Ovary (tissue), 9 donors: ENCODE data around the gene TRPC4. TPM values are rescaled to one million over a fixed set of nuclear protein-coding genes. Genes with fewer than 3 reads are reported as not detected.

Experiments used
- DNase-seq, 5 donors: peaks; one replicate each; pipeline ENCODE4 v3.0.0-alpha.2; 2019 to 2020
- H3K27ac ChIP-seq, 2 donors: fragments of 200-600 bp; one replicate each; pipeline versions ENCODE4 v1.5.1 to v1.8.0; 2019 to 2022
- H3K27me3 ChIP-seq: fragments of 200-600 bp; one replicate; pipeline ENCODE4 v1.8.0; 2022
- H3K36me3 ChIP-seq: fragments of 200-600 bp; sonication (generic); one replicate; pipeline ENCODE4 v1.5.1; 2019
- H3K4me1 ChIP-seq: one replicate; pipeline ENCODE4 v1.8.1; 2013; ENCODE audit warnings: mild to moderate bottlenecking, moderate library complexity; ENCODE audit not compliant: insufficient read depth
- H3K4me3 ChIP-seq: fragments of 200-600 bp; sonication (generic); one replicate; pipeline ENCODE4 v1.5.1; 2017
- H3K9me3 ChIP-seq, 2 donors: fragments of 200-600 bp in 1 of 2; sonication (generic) in 1 of 2; one replicate each; pipeline versions ENCODE4 v1.5.1 to v1.8.1; 2013 to 2019; ENCODE audit warnings: mild to moderate bottlenecking in 1 of 2, moderate library complexity in 1 of 2
- EP300 ChIP-seq: sonication (generic); formaldehyde crosslinking; IDR thresholded peaks from one replicate; pipeline ENCODE4 v1.6.1; 2017; ENCODE audit warnings: antibody characterized with exemption
- POLR2A ChIP-seq: fragments of 450-650 bp; IDR thresholded peaks from one replicate; pipeline ENCODE4 v1.6.1; 2017; ENCODE audit warnings: antibody characterized with exemption, mild to moderate bottlenecking, moderate library complexity
- WGBS, 3 donors: extraction: QIAGEN DNeasy Blood & Tissue Kit in 1 of 3; methylation state at CpG; one replicate each; pipeline versions ENCODE4 v1.1.5 to v1.1.7; 2013 to 2017; 5-methylcytosine and 5-hydroxymethylcytosine counted together
- intact Hi-C, 4 donors: fragments of 100-400 bp; cut with DNase I; formaldehyde crosslinking; loops; one replicate each; pipeline versions ENCODE4 v1.11.0 to v1.15.1; 2022 to 2023
- polyA plus RNA-seq, 2 donors: library from polyadenylated mRNA; stranded (reverse); fragments of 200-250 nt in 1 of 2; fragments of 350-450 nt in 1 of 2; fragmentation: Illumina TruSeq in 1 of 2; extraction: RNeasy Lipid Tissue Mini Kit (QIAGEN cat#74804) in 1 of 2; gene quantifications; one replicate each; pipeline ENCODE4 v1.2.3, GENCODE V29; 2013 to 2014
- total RNA-seq, 7 donors: library from RNA; depleted of rRNA in 2 of 7; stranded (reverse); fragments of >200 nt in 2 of 7; fragmentation: NEBNext Ultra II Directional in 3 of 7; extraction: Animal tissue kit (Norgen Biotek cat#: 25700) in 3 of 7; gene quantifications; one replicate each; pipeline versions ENCODE4 v1.1.0 to v1.2.4, GENCODE V29; 2016 to 2023
- TF ChIP-seq, protein P1 (sequence below), 3 donors: fragments of 450-650 bp in 2 of 3; fragments of 200-600 bp in 1 of 3; IDR thresholded peaks; one replicate each; pipeline versions ENCODE4 v1.5.1 to v1.8.0; 2016 to 2022; ENCODE audit warnings: antibody characterized with exemption in 3 of 3, mild to moderate bottlenecking in 1 of 3
- donor health status: DM: no; HTN: no; CAD: no; lungs with moderate emphysema.
- donor health status: DM: no; HTN: no; CAD: no.
- donor health status: Bipolar disorder and iron deficiency.
- donor health status: DM: yes; HTN: yes; CAD: no.
- donor health status: DM: no; HTN: no; CAD: no.
- donor health status: DM: yes; HTN: yes; CAD: no.

The TRPC4 gene
- total and polyA plus RNA-seq, 9 donors: 1.4 to 5.5 (median 3.6) TPM

DNA sequence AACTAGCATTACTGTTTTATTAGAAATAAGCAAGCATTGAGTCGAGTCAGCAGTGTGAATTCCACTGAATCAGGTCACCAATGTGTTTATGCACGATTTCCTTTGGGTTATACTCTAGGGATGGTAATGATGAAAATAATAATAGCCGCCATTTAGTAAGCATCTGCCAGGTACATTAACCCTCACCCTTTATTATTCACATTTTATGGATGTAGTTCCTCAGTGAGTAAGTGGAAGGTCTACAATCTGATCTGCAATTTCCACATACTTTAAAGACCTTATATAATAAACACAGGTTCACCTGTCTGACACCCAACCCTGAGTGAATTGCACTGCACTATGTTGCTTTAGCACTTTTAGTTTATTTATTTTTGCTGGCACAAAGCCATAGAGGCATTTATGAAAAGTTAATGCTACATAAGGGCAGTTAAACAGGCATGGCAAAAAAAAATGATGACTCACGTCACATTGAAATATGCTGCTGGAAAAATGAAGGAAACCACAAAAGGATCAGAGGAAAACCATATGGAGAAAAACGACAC, 122.4 kb downstream of the TRPC4 start:
- Histone ChIP-seq H3K27me3 (no peaks in the 10 kb centered on the region), H3K4me3 (no peak overlapping the region), H3K27ac (no peak overlapping the region), H3K36me3 (no peaks in the 10 kb centered on the region), H3K4me1 (no peaks in the 10 kb centered on the region), H3K9me3 (no peaks in the 10 kb centered on the region)
- WGBS, 3 donors: 74 to 78% (median 77%) methylated on average over 5 of the region's 5 CpGs
- TF ChIP-seq, protein P1, sequence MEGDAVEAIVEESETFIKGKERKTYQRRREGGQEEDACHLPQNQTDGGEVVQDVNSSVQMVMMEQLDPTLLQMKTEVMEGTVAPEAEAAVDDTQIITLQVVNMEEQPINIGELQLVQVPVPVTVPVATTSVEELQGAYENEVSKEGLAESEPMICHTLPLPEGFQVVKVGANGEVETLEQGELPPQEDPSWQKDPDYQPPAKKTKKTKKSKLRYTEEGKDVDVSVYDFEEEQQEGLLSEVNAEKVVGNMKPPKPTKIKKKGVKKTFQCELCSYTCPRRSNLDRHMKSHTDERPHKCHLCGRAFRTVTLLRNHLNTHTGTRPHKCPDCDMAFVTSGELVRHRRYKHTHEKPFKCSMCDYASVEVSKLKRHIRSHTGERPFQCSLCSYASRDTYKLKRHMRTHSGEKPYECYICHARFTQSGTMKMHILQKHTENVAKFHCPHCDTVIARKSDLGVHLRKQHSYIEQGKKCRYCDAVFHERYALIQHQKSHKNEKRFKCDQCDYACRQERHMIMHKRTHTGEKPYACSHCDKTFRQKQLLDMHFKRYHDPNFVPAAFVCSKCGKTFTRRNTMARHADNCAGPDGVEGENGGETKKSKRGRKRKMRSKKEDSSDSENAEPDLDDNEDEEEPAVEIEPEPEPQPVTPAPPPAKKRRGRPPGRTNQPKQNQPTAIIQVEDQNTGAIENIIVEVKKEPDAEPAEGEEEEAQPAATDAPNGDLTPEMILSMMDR (IDR thresholded peaks at IDR 0.05): no peak
- TF ChIP-seq POLR2A: no peak
- TF ChIP-seq EP300: no peak
- intact Hi-C loops: no loop called here
- no peak for DNase-seq

DNA sequence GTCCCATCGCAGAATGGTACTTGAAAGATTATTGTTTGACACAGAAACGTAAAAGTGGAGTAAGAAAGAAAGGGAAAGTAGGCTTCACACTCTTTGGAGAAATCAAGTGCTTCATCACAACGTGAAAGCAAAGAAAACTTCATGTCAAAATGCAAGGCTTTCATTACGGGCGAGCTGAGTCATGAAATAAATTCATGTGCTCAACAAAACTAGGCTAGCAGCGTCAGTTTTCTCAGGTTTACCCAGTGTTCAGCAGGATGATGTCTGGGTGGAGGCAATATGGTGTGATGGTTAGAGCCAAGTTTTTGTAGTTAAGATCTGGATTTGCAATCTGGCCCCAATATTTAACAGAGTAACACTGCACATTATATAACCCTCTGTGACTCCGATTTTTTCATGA, 128.0 kb downstream of the TRPC4 start:
- H3K4me3 ChIP-seq: no peak overlapping the region
- no peaks in the 10 kb centered on the region for H3K4me1 ChIP-seq
- no peak for DNase-seq
- H3K36me3 ChIP-seq: no peaks in the 10 kb centered on the region
- H3K27me3 ChIP-seq: no peaks in the 10 kb centered on the region
- WGBS, 3 donors: 86 to 94% (median 90%) methylated on average over 7 of the region's 7 CpGs
- TF ChIP-seq POLR2A: no peak
- no peak for TF ChIP-seq EP300
- TF ChIP-seq, protein P1 (IDR thresholded peaks at IDR 0.05): no peak
- H3K9me3 ChIP-seq: no peaks in the 10 kb centered on the region
- intact Hi-C loops: no loop called here
- H3K27ac ChIP-seq: no peak overlapping the region

DNA sequence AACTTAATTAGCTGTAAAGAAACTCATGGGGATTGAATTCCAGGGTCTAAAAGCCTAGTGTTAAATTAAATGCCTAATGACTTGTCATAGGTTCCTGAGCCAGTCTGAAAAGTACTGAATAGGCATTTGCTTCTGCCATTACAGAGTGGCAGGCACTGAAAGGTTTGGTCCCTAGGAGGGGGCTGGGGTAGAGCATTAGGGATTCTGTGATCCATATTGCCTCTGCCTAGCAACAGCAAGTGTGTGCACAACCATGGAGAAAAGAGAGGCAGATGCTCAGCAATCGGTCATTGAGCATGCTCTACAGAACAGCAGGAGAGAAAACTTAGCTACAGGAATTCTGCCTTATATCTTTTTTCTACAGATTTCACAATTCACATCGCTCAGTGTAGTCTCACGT, 133.5 kb downstream of the TRPC4 start:
- peaks cover 4% of the 10 kb centered on the region for H3K4me1 ChIP-seq
- H3K27ac ChIP-seq: no peak overlapping the region
- intact Hi-C loops: no loop called here
- H3K27me3 ChIP-seq: no peaks in the 10 kb centered on the region
- H3K9me3 ChIP-seq: no peaks in the 10 kb centered on the region
- 89 to 93% (median 90%) methylated on average over 3 of the region's 3 CpGs for WGBS, 3 donors
- TF ChIP-seq EP300 (no peak), POLR2A (no peak)
- TF ChIP-seq, protein P1 (IDR thresholded peaks at IDR 0.05): no peak
- no peak overlapping the region for H3K4me3 ChIP-seq
- no peak for DNase-seq
- H3K36me3 ChIP-seq: no peaks in the 10 kb centered on the region

DNA sequence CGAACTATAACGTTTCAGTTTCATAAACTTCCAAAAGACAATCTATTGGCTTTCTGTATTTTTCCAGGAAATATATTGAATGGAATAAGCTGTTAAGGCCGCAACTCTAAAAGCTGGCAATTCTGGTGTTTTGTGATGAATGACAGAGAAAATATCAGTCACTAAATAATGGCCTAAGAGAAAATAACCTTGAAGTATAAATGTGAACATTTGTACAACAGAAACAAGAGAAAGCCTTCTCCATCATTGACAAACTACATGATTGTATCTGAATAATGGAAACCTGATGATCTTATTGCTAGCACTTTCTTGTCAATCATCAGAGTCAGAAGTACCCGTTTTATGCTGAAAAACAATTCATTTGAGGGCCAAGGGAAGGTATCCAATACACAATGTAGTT, 134.3 kb downstream of the TRPC4 start:
- TF ChIP-seq POLR2A (no peak), EP300 (no peak)
- TF ChIP-seq, protein P1 (IDR thresholded peaks at IDR 0.05): no peak
- Histone ChIP-seq H3K27me3 (no peaks in the 10 kb centered on the region), H3K9me3 (no peaks in the 10 kb centered on the region), H3K36me3 (no peaks in the 10 kb centered on the region), H3K4me3 (no peak overlapping the region), H3K27ac (no peak overlapping the region), H3K4me1 (peaks cover 4% of the 10 kb centered on the region)
- intact Hi-C loops: no loop called here
- WGBS, 3 donors: 65 to 69% (median 68%) methylated on average over 4 of the region's 4 CpGs
- DNase-seq: no peak
